ENCODE results near the gene SHF. TPM values are rescaled to one million over a fixed set of nuclear protein-coding genes. Genes with fewer than 3 reads are reported as not detected.

Gene SHF
- total RNA-seq, 1 experiment from 2014 or later: 21.7 TPM

- Histone ChIP-seq H3K23ac (ENCODE audit: insufficient read length, low read depth, low read length) (no peak overlapping the region), H3K18ac (ENCODE audit: insufficient read length, low read depth, low read length) (no peak overlapping the region), H4K20me1 (ENCODE audit: control insufficient read depth, insufficient read depth, insufficient read length) (no peaks in the 10 kb centered on the region), H2BK5ac (ENCODE audit: insufficient read length, low read length) (no peak overlapping the region), H3K4me2 (ENCODE audit: insufficient read depth, insufficient read length, low read length) (no peak overlapping the region), H4K5ac (ENCODE audit: insufficient read length, low read depth, low read length) (no peak overlapping the region), H2AFZ (ENCODE audit: low read length) (no peak overlapping the region), H2BK120ac (ENCODE audit: low read depth, low read length, poor library complexity, severe bottlenecking) (no peak overlapping the region), H3K79me2 (ENCODE audit: insufficient read depth, low read length) (no peaks in the 10 kb centered on the region), H4K91ac (ENCODE audit: insufficient read length, low read depth, low read length) (no peak overlapping the region), H2AK5ac (ENCODE audit: insufficient read length, low read length) (no peak overlapping the region), H2BK15ac (ENCODE audit: low read depth, low read length) (no peak overlapping the region), H3T11ph (ENCODE audit: low read length) (no peak overlapping the region), H3K14ac (ENCODE audit: insufficient read depth, low read length) (no peak overlapping the region), H3K9me3 (ENCODE audit: control insufficient read depth, low read depth, low read length) (no peaks in the 10 kb centered on the region), H3K9ac (ENCODE audit: extremely low read depth, insufficient read length, low read length) (no peak overlapping the region), H2BK20ac (ENCODE audit: low read depth, low read length, poor library complexity, severe bottlenecking) (no peak overlapping the region), H3K56ac (ENCODE audit: insufficient read length, low read depth, low read length) (no peak overlapping the region), H3K23me2 (ENCODE audit: insufficient read length, low read depth, low read length, poor library complexity, severe bottlenecking) (no peaks in the 10 kb centered on the region), H3K79me1 (ENCODE audit: insufficient read depth, low read depth, low read length, poor library complexity, severe bottlenecking) (no peaks in the 10 kb centered on the region), H2BK12ac (ENCODE audit: insufficient read length, low read depth, low read length) (no peak overlapping the region), H3K4ac (ENCODE audit: low read depth, low read length) (no peak overlapping the region), H3K27me3 (ENCODE audit: insufficient read depth, low read length) (no peaks in the 10 kb centered on the region), H3K27ac (ENCODE audit: insufficient read length, low read depth, low read length) (no peak overlapping the region), H4K8ac (replicated peaks; ENCODE audit: insufficient read length, low read depth, low read length) (no peak overlapping the region), H3K4me1 (ENCODE audit: insufficient read depth, low read length) (no peaks in the 10 kb centered on the region)
- WGBS (ENCODE audit: extremely low coverage, insufficient read length, low lambda C conversion rate): no CpG with 5 or more reads among the region's 1 CpG
- DNase-seq: no peak
- H3K27me3 Mint-ChIP-seq (ENCODE audit: low read depth): peaks cover 32% of the 10 kb centered on the region
- no peaks in the 10 kb centered on the region for H3K36me3 Mint-ChIP-seq (ENCODE audit: insufficient read depth in 1 of 3, low read depth in 3 of 3)
- H3K4me3 Mint-ChIP-seq: no peak overlapping the region
- TF ChIP-seq CTCF (conservative IDR thresholded peaks at IDR 0.05): no peak
- H3K9me3 Mint-ChIP-seq: no peaks in the 10 kb centered on the region
- H3K27ac Mint-ChIP-seq: no peak overlapping the region; a peak in 1 of 7 replicates
- H3K4me1 Mint-ChIP-seq: peaks cover 5 to 7% of the 10 kb centered on the region in 2 experiments; a peak in 3 of 4 replicates
These were observed 38.7 kb downstream of the SHF start for GRCh38 chr15:45149060-45149459.
